Endometrial microvascular endothelial cells (primary cell): Measurements from ENCODE around the gene EVA1C. TPM values are rescaled to one million over a fixed set of nuclear protein-coding genes. Genes with fewer than 3 reads are reported as not detected.

Experiments used
- total RNA-seq: library from RNA; depleted of rRNA; stranded (reverse); fragments of >200 nt; gene quantifications from one replicate; pipeline ENCODE4 v1.2.3, GENCODE V29; 2015; ENCODE audit errors: inconsistent ontology term

The EVA1C gene
- total RNA-seq, 1 donor from 2014 or later: 30.9 TPM

Other genes with a start within 250 kb of the EVA1C start
- gene MIS18A, start 133.7 kb upstream of the EVA1C start, total RNA-seq: 13.3 TPM
- not detected for gene MRAP, start 113.9 kb upstream of the EVA1C start, total RNA-seq
- 19.7 TPM for gene URB1, start 19.7 kb upstream of the EVA1C start, total RNA-seq
- gene TCP10L, start 172.8 kb downstream of the EVA1C start, total RNA-seq: not detected
- 16.4 TPM for gene CFAP298, start 199.7 kb downstream of the EVA1C start, total RNA-seq